ENCODE results near the gene NRGN. TPM values are rescaled to one million over a fixed set of nuclear protein-coding genes. Genes with fewer than 3 reads are reported as not detected.

NRGN gene
- polyA plus RNA-seq, 1 donor: 2.1 TPM

DNA sequence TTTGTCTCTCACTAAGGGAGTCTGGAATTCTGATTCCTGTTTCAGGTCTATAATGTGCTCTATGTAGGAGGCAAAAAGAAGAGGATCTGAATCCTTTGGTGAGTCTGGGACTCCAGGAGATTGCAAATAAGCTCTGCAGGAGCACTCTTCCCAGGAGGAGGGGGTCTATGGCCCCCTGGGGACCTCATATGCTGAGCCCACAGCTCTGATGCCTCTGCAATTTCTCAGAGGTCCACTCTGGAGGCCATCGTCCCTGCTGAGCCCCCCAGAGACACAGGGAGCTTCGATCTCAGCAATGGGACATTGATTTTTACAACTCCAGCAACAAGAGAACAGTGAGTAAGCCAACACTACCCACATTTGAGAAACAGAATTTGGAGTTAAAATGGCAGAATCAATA, 20.2 kb upstream of the NRGN start:
- Histone ChIP-seq H3K27me3 (ENCODE audit: control insufficient read depth, insufficient read depth, low read length) (peaks cover 81% of the 10 kb centered on the region), H3K4me3 (ENCODE audit: low read length) (no peak overlapping the region), H3K36me3 (ENCODE audit: control insufficient read depth, insufficient read depth, low read length) (no peaks in the 10 kb centered on the region), H3K9me3 (ENCODE audit: control insufficient read depth, low read depth, low read length) (no peaks in the 10 kb centered on the region), H3K27ac (ENCODE audit: low read length) (no peak overlapping the region), H3K4me1 (ENCODE audit: control insufficient read depth, insufficient read depth, low read length) (peaks cover 6% of the 10 kb centered on the region)
- no CpG with 5 or more reads among the region's 2 CpGs for WGBS (ENCODE audit: insufficient coverage, low lambda C conversion rate)
- DNase-seq: no peak

DNA sequence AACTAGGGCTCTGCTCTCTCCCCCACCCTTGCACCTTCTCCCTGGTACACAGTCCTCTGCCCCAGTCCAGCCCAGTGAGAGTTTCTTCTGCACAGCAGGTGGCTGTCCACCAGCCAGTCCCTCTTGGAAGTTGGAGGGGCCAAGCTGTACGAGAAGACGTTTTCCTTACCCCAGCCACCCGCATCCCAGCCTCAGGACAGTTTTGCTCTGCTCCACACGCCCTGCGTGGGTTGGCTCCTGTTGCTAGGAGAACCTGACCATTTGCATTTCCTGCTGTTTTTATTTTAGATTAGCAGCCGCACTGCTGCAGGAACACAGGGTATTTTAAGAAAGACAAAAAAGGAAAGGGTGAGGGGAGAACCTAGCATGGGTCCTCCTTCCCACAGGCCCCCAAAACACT, 17.6 kb upstream of the NRGN start:
- Histone ChIP-seq H3K9me3 (ENCODE audit: control insufficient read depth, low read depth, low read length) (no peaks in the 10 kb centered on the region), H3K4me3 (ENCODE audit: low read length) (no peak overlapping the region), H3K27me3 (ENCODE audit: control insufficient read depth, insufficient read depth, low read length) (peaks cover 75% of the 10 kb centered on the region), H3K4me1 (ENCODE audit: control insufficient read depth, insufficient read depth, low read length) (peaks cover 18% of the 10 kb centered on the region), H3K36me3 (ENCODE audit: control insufficient read depth, insufficient read depth, low read length) (no peaks in the 10 kb centered on the region), H3K27ac (ENCODE audit: low read length) (no peak overlapping the region)
- DNase-seq: no peak
- WGBS (ENCODE audit: insufficient coverage, low lambda C conversion rate): no CpG with 5 or more reads among the region's 6 CpGs

DNA sequence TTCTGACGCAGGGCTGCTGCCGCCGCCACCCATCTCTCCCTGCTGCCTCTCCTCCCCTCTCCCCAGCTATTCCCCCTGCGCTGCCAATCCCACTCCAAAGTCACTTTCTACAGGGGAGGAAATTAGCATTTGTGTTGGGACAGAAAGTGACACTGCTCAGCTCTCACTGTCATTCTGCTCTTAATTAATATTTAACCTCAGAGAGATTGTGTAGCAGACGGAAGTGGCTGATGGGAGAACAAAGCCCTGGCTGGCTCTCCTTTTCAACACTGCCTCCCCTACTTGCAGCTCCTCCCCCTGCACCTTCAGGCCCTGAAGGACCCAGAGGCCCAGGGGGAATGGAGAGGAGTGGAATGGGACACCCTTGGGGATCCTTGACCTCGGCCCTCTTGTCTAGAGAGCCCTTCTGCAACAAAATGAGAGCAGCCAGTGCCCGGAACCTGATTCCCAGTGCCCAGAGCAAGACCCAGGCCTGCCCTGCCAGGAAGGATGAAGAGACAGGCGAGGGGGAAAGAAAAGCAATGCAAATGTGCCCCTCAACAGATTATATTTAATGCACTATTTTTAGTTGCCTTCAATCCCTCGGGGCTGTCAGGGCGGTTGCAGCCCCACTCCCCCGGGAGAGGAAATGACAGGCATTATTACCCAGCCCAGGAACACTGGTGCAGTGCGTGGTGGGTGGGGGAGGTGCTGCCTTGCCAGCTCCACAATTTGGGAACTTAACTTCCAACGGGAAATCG, 14.6 kb upstream of the NRGN start:
- Histone ChIP-seq H3K9me3 (ENCODE audit: control insufficient read depth, low read depth, low read length) (no peaks in the 10 kb centered on the region), H3K36me3 (ENCODE audit: control insufficient read depth, insufficient read depth, low read length) (no peaks in the 10 kb centered on the region), H3K27ac (ENCODE audit: low read length) (peak overlapping the region; percentile 49), H3K4me1 (ENCODE audit: control insufficient read depth, insufficient read depth, low read length) (peaks cover 18% of the 10 kb centered on the region), H3K4me3 (ENCODE audit: low read length) (no peak overlapping the region), H3K27me3 (ENCODE audit: control insufficient read depth, insufficient read depth, low read length) (peaks cover 45% of the 10 kb centered on the region)
- WGBS (ENCODE audit: insufficient coverage, low lambda C conversion rate): no CpG with 5 or more reads among the region's 14 CpGs
- peak; percentile 64 to 88 for DNase-seq

DNA sequence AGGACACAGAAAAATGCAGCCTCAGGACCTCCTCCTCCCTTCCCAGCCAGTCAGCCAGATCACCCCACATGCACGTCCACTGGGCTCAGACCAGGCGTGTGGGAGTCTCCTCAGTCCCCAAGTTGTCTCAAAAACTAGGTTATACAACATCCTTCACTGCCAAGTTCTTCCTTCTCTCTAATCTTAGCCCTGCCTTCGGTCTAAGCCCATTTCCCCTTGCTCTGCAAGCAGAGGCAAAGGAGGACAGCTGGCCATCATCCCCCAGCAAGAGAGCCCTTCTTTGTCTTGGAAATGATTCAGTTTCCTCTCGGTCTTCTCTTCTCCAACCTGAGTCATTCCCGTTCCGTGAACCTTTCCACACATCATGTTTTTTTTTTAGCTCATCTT, 14.0 kb upstream of the NRGN start:
- H3K27me3 ChIP-seq (ENCODE audit: control insufficient read depth, insufficient read depth, low read length): peaks cover 40% of the 10 kb centered on the region
- no peak overlapping the region for H3K27ac ChIP-seq (ENCODE audit: low read length)
- H3K9me3 ChIP-seq (ENCODE audit: control insufficient read depth, low read depth, low read length): no peaks in the 10 kb centered on the region
- no peak overlapping the region for H3K4me3 ChIP-seq (ENCODE audit: low read length)
- H3K4me1 ChIP-seq (ENCODE audit: control insufficient read depth, insufficient read depth, low read length): peaks cover 18% of the 10 kb centered on the region
- no peaks in the 10 kb centered on the region for H3K36me3 ChIP-seq (ENCODE audit: control insufficient read depth, insufficient read depth, low read length)
- no peak for DNase-seq
- 65% methylated on average over 3 of the region's 6 CpGs for WGBS (ENCODE audit: insufficient coverage, low lambda C conversion rate)

DNA sequence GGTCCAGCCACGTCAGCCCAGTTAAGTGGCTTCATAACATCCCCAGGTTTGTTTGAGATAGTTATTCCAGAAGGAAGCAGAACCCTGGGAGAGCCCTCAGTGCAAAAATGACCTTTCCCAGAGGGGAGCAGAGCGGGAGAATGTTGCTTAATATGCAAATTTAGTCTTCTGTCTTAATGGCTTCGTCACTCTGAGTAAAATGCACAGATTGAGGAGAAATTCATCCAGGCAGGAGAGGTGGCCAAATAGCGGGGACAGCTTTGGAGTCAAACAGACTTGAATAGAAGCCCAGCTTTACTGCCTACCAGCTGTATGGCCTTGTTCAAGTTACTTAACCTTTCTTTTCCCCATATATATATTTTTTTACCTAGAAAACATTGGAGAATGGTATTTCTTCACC, 12.3 kb upstream of the NRGN start:
- Histone ChIP-seq H3K27ac (ENCODE audit: low read length) (no peak overlapping the region), H3K4me1 (ENCODE audit: control insufficient read depth, insufficient read depth, low read length) (peaks cover 18% of the 10 kb centered on the region), H3K27me3 (ENCODE audit: control insufficient read depth, insufficient read depth, low read length) (peaks cover 23% of the 10 kb centered on the region), H3K36me3 (ENCODE audit: control insufficient read depth, insufficient read depth, low read length) (no peaks in the 10 kb centered on the region), H3K9me3 (ENCODE audit: control insufficient read depth, low read depth, low read length) (no peaks in the 10 kb centered on the region), H3K4me3 (ENCODE audit: low read length) (no peak overlapping the region)
- 80% methylated on average over 1 of the region's 4 CpGs for WGBS (ENCODE audit: insufficient coverage, low lambda C conversion rate)
- no peak for DNase-seq

DNA sequence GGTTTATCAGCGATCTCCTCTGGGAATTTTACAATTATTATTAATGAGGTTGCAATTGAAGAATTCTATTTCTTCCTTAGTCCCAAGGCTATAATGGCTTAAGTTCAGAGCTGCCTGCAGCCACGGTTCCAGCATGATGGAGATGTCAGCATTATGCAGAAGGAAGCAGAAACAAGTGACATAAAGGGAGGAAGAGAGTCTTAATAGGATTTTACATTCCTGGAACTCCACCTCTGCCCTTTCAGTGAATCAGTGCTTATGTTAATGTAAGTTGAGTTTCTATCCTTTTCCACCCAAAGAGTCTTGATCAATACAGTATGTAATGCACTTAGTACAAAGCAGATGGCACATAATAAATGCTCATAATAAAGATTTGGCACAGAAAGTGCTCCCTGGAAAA, 11.6 kb upstream of the NRGN start:
- Histone ChIP-seq H3K27me3 (ENCODE audit: control insufficient read depth, insufficient read depth, low read length) (peaks cover 18% of the 10 kb centered on the region), H3K4me3 (ENCODE audit: low read length) (no peak overlapping the region), H3K9me3 (ENCODE audit: control insufficient read depth, low read depth, low read length) (no peaks in the 10 kb centered on the region), H3K4me1 (ENCODE audit: control insufficient read depth, insufficient read depth, low read length) (peaks cover 18% of the 10 kb centered on the region), H3K36me3 (ENCODE audit: control insufficient read depth, insufficient read depth, low read length) (no peaks in the 10 kb centered on the region), H3K27ac (ENCODE audit: low read length) (no peak overlapping the region)
- no CpG with 5 or more reads among the region's 2 CpGs for WGBS (ENCODE audit: insufficient coverage, low lambda C conversion rate)
- DNase-seq: no peak

DNA sequence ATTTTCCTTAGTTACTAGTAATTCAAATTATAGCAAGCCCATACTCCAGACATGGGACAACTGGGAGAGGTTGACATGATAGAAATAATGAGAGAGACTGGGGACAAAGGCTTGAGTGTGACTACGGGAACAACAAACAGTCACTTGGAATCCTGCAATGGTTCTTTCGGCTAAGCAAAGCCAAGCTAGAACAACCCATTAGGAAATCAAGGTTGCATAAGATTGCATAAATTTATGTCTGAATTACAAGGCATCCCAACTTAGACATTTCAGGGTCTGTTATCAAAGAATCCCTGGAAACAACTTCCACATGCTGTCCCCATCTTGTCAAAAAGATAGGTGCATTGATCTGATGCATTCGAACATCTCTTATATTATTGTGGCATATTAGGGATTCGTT, 10.2 kb upstream of the NRGN start:
- WGBS (ENCODE audit: insufficient coverage, low lambda C conversion rate): no CpG with 5 or more reads among the region's 4 CpGs
- H3K36me3 ChIP-seq (ENCODE audit: control insufficient read depth, insufficient read depth, low read length): no peaks in the 10 kb centered on the region
- DNase-seq: no peak
- H3K27me3 ChIP-seq (ENCODE audit: control insufficient read depth, insufficient read depth, low read length): peaks cover 10% of the 10 kb centered on the region
- no peak overlapping the region for H3K27ac ChIP-seq (ENCODE audit: low read length)
- peaks cover 11% of the 10 kb centered on the region for H3K4me1 ChIP-seq (ENCODE audit: control insufficient read depth, insufficient read depth, low read length)
- H3K4me3 ChIP-seq (ENCODE audit: low read length): no peak overlapping the region
- H3K9me3 ChIP-seq (ENCODE audit: control insufficient read depth, low read depth, low read length): no peaks in the 10 kb centered on the region

DNA sequence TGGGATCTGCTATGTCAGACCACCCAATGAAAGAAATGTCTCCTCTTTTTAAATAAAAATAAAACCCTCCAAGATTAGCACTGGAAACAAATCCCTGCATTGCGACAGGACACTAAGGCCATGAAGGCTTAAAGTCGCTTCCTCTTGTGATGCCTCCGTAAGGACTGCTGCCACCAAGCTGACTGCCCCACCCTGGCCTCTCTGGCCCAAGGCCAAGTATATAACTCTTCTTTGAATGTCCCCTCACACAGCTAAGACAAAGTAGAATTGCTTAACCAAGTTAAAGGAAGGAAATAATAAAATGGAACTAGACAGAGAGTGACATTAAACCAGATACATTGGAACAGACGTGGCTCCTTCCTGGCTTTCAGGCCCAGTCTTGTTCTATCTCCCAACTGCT, 7.5 kb upstream of the NRGN start:
- no peak overlapping the region for H3K4me3 ChIP-seq (ENCODE audit: low read length)
- no peaks in the 10 kb centered on the region for H3K4me1 ChIP-seq (ENCODE audit: control insufficient read depth, insufficient read depth, low read length)
- 100% methylated on average over 1 of the region's 4 CpGs for WGBS (ENCODE audit: insufficient coverage, low lambda C conversion rate)
- peaks cover 21% of the 10 kb centered on the region for H3K27me3 ChIP-seq (ENCODE audit: control insufficient read depth, insufficient read depth, low read length)
- DNase-seq: no peak
- no peak overlapping the region for H3K27ac ChIP-seq (ENCODE audit: low read length)
- no peaks in the 10 kb centered on the region for H3K9me3 ChIP-seq (ENCODE audit: control insufficient read depth, low read depth, low read length)
- no peaks in the 10 kb centered on the region for H3K36me3 ChIP-seq (ENCODE audit: control insufficient read depth, insufficient read depth, low read length)

DNA sequence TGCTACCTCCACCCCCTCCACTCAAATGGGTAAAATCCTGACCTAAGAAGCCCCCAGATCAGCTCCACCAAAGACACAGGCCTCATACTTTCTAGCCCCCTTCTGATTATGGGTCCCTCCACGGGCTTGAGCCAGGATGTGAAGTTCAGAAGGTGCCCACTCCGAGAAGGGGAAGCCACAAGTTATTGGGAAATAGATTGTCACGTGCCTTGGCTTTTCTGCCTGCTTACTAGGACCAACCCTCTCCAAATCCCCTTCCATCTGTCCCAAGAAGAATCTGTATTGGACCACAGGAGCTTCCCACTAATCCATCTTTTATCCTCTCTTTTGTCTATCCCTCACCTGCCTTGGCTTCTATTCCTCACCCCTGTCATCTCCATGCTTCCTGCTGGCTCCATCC, 3.0 kb upstream of the NRGN start:
- H3K27me3 ChIP-seq (ENCODE audit: control insufficient read depth, insufficient read depth, low read length): peaks cover 64% of the 10 kb centered on the region
- H3K27ac ChIP-seq (ENCODE audit: low read length): no peak overlapping the region
- no peak for DNase-seq
- no CpG with 5 or more reads among the region's 3 CpGs for WGBS (ENCODE audit: insufficient coverage, low lambda C conversion rate)
- peaks cover 13% of the 10 kb centered on the region for H3K4me1 ChIP-seq (ENCODE audit: control insufficient read depth, insufficient read depth, low read length)
- H3K4me3 ChIP-seq (ENCODE audit: low read length): no peak overlapping the region
- no peaks in the 10 kb centered on the region for H3K36me3 ChIP-seq (ENCODE audit: control insufficient read depth, insufficient read depth, low read length)
- H3K9me3 ChIP-seq (ENCODE audit: control insufficient read depth, low read depth, low read length): no peaks in the 10 kb centered on the region

DNA sequence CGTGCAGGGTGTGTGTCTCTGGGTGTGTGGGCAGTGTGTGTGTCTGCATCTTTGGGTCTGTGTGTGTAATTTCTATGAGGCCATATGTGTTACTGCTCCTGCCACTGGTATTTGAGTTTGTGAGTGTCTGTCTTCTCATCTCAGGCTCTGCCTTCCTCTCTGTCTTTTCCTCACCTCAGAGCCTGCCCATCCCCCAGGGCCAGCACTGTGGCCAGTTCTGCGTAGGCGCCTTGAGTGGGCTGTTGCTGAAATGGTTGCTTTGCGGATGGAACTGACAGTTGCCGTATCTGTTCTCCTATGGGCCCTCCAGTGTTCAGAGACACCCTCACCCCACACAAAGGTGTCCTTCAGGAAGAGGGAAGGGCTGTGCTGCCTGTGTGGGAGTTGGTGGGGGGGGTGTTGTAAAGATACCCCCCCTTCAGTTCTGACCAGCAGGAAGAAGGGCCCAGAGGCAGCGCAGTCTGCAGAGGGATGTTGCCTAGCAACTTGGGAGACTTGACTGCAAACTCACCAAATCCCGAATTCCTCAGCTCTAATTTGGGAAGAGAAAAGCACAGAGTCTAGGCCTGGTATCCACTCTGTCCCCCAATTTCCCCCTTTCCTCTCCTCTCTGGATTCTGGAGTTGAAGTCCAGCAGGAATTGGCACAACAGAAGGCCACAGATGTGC, 2.0 kb upstream of the NRGN start:
- Histone ChIP-seq H3K4me3 (ENCODE audit: low read length) (no peak overlapping the region), H3K36me3 (ENCODE audit: control insufficient read depth, insufficient read depth, low read length) (no peaks in the 10 kb centered on the region), H3K27me3 (ENCODE audit: control insufficient read depth, insufficient read depth, low read length) (peaks cover 74% of the 10 kb centered on the region), H3K9me3 (ENCODE audit: control insufficient read depth, low read depth, low read length) (no peaks in the 10 kb centered on the region), H3K27ac (ENCODE audit: low read length) (no peak overlapping the region), H3K4me1 (ENCODE audit: control insufficient read depth, insufficient read depth, low read length) (peaks cover 13% of the 10 kb centered on the region)
- no CpG with 5 or more reads among the region's 7 CpGs for WGBS (ENCODE audit: insufficient coverage, low lambda C conversion rate)
- no peak for DNase-seq

Data from large intestine (tissue), 3 donors.